KMS-11 (cell line): Measurements from ENCODE around the gene SKP1.

Experiments
- H2AFZ ChIP-seq: fragments of 200-600 bp; sonication (generic); 2 replicates; pipeline ENCODE4 v1.6.1; 2016; ENCODE audit warnings: antibody characterized with exemption, mixed run types, low read depth
- H3K27ac ChIP-seq: fragments of 200-600 bp; sonication (generic); 2 replicates; pipeline ENCODE4 v1.6.1; 2016; ENCODE audit warnings: mild to moderate bottlenecking, mixed run types
- H3K27me3 ChIP-seq: fragments of 200-600 bp; sonication (generic); 2 replicates; pipeline ENCODE4 v1.6.1; 2017; ENCODE audit warnings: mild to moderate bottlenecking, low read depth, mixed run types, moderate library complexity; ENCODE audit not compliant: insufficient read depth
- H3K36me3 ChIP-seq: fragments of 200-600 bp; sonication (generic); 2 replicates; pipeline ENCODE4 v1.6.1; 2017; ENCODE audit warnings: mild to moderate bottlenecking, mixed run types; ENCODE audit not compliant: insufficient read depth
- H3K4me1 ChIP-seq: fragments of 200-600 bp; sonication (generic); 2 replicates; pipeline ENCODE4 v1.6.1; 2016; ENCODE audit warnings: mild to moderate bottlenecking, low read depth, mixed run types; ENCODE audit not compliant: poor library complexity, severe bottlenecking
- H3K4me2 ChIP-seq: fragments of 200-600 bp; sonication (generic); 2 replicates; pipeline ENCODE4 v1.7.0; 2016; ENCODE audit warnings: mild to moderate bottlenecking, mixed run types
- H3K4me3 ChIP-seq: fragments of 200-600 bp; sonication (generic); IDR thresholded peaks from 2 replicates; pipeline ENCODE4 v1.6.1; 2017; ENCODE audit warnings: low read depth, low read length, mixed read lengths; ENCODE audit not compliant: insufficient read depth
- H3K79me2 ChIP-seq: fragments of 200-600 bp; sonication (generic); 2 replicates; pipeline ENCODE4 v1.6.1; 2016; ENCODE audit warnings: low read depth, mixed run types; ENCODE audit not compliant: insufficient read depth
- H3K9ac ChIP-seq: fragments of 200-600 bp; sonication (generic); 2 replicates; pipeline ENCODE4 v1.6.1; 2016; ENCODE audit warnings: mild to moderate bottlenecking, mixed run types
- H4K20me1 ChIP-seq: fragments of 200-600 bp; sonication (generic); 2 replicates; pipeline ENCODE4 v1.6.1; 2016; ENCODE audit warnings: mild to moderate bottlenecking, mixed run types; ENCODE audit not compliant: insufficient read depth
- TF ChIP-seq, protein P1 (sequence below): fragments of 200-600 bp; sonication (generic); conservative IDR thresholded peaks from 2 replicates; pipeline ENCODE4 v1.6.1; 2017; ENCODE audit warnings: low read depth, mild to moderate bottlenecking, antibody characterized with exemption, low read length, moderate library complexity, mixed read lengths

The SKP1 gene

DNA sequence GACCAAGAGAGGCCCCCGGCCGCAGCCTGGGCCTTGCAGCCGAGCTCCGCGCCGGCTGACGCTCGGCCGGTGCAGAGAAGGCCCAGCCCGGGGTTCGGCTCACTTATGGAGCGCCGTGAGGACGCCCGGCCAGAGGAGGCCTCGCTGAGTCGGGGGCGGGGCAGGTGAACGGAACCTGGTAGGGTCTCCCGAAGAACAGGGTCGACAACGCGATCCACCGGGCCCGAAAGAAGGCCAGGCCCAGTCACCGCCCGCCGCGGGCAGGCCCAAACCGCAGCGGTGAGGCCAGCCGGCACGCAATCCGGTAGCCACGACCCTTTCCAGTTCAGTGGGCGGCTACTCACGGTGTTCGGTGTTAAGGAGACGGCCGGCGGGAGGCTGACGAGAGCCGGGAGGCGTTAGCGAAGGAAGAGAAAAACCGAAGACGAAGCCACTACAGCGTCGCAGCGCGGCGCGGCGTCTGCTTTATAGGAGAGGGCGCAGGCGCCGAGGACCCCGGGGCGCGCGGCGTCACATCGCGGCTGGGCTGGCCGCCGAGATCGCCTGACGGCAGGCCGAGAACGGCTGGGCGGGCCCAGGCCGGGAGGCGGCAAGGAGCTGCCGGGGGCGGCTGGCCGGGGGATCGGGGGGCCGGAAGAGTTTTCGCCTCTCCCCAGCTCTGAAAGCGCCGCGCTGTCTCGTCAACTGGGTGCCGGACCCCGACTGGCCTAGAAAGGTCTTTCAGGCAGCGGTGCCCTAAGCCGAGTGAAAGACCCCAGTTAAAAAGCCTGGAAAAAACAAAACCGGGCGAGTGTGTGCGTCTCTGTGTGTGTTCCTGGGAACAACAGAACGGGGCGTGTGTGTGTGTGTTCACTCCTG is at the start of gene SKP1:
TSS of gene SKP1 (minus strand) at position 440 of the 858 bp plus-strand sequence. CDS start 2,928 bp downstream, outside the sequence.
- Histone ChIP-seq H4K20me1 (peaks cover 5% of the 10 kb centered on the region; the same call in 1 of the 2 replicates), H3K4me2 (peak within 1 kb of the TSS; percentile 90), H3K36me3 (peaks cover 5% of the 10 kb centered on the region; the same call in 1 of the 2 replicates), H3K9ac (peak within 1 kb of the TSS; percentile 99), H3K4me3 (no peak within 1 kb of the TSS), H3K79me2 (peaks cover 48% of the 10 kb centered on the region), H3K4me1 (peaks cover 30% of the 10 kb centered on the region), H3K27ac (peak within 1 kb of the TSS; percentile 97), H2AFZ (peak within 1 kb of the TSS; percentile 84), H3K27me3 (no peaks in the 10 kb centered on the region)
- TF ChIP-seq, protein P1, sequence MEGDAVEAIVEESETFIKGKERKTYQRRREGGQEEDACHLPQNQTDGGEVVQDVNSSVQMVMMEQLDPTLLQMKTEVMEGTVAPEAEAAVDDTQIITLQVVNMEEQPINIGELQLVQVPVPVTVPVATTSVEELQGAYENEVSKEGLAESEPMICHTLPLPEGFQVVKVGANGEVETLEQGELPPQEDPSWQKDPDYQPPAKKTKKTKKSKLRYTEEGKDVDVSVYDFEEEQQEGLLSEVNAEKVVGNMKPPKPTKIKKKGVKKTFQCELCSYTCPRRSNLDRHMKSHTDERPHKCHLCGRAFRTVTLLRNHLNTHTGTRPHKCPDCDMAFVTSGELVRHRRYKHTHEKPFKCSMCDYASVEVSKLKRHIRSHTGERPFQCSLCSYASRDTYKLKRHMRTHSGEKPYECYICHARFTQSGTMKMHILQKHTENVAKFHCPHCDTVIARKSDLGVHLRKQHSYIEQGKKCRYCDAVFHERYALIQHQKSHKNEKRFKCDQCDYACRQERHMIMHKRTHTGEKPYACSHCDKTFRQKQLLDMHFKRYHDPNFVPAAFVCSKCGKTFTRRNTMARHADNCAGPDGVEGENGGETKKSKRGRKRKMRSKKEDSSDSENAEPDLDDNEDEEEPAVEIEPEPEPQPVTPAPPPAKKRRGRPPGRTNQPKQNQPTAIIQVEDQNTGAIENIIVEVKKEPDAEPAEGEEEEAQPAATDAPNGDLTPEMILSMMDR, result no peak

DNA sequence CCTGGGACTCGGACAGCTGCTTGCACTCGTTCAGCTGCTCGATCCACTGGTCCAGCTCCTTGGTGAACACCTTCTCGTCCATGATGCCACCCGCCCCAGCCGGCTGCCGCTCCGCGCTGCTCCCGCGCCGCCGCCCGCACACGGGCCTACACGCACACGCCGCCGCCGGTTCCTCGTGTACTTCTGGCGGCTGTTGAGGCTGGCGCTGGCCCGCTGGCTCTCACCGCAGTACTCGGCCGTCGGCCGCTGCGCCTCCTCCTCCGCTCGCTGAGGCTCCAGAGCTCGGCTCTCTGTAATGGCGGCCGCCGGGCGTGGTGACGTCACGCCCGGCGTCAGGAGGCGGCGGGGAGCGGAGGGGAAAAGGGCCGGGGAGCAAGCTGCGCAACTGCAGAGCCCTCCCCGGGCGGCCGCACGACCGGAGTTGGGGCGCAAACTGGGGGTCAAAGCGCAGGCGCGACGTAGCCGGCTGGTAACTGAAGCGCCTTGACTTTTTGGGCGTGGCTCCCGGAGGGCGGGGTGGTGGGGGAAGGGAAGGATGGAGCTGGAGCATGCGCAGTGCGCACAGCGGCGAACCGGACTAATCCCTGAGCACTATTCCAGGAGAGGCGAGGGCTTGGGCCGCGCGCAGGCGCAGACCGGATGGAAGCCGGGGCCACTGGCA is 49.2 kb upstream of the SKP1 start, which contains the start of gene PPP2CA:
TSS of gene PPP2CA (minus strand) at position 294 of the 661 bp plus-strand sequence. CDS start at position 82, 212 bp downstream.
- H2AFZ ChIP-seq, result peak within 1 kb of the TSS; percentile 96
- peaks cover 50% of the 10 kb centered on the region for H3K79me2 ChIP-seq
- peak within 1 kb of the TSS; percentile 99 for H3K4me2 ChIP-seq
- peaks cover 32% of the 10 kb centered on the region for H3K4me1 ChIP-seq
- H3K27me3 ChIP-seq, result no peaks in the 10 kb centered on the region
- H3K27ac ChIP-seq, result peak within 1 kb of the TSS; percentile 98
- no peak within 1 kb of the TSS for H3K4me3 ChIP-seq
- peaks cover 7% of the 10 kb centered on the region; the same call in 1 of the 2 replicates for H3K36me3 ChIP-seq
- H3K9ac ChIP-seq, result peak within 1 kb of the TSS; percentile 99
- H4K20me1 ChIP-seq, result peaks cover 34% of the 10 kb centered on the region
- TF ChIP-seq, protein P1, result no peak

DNA sequence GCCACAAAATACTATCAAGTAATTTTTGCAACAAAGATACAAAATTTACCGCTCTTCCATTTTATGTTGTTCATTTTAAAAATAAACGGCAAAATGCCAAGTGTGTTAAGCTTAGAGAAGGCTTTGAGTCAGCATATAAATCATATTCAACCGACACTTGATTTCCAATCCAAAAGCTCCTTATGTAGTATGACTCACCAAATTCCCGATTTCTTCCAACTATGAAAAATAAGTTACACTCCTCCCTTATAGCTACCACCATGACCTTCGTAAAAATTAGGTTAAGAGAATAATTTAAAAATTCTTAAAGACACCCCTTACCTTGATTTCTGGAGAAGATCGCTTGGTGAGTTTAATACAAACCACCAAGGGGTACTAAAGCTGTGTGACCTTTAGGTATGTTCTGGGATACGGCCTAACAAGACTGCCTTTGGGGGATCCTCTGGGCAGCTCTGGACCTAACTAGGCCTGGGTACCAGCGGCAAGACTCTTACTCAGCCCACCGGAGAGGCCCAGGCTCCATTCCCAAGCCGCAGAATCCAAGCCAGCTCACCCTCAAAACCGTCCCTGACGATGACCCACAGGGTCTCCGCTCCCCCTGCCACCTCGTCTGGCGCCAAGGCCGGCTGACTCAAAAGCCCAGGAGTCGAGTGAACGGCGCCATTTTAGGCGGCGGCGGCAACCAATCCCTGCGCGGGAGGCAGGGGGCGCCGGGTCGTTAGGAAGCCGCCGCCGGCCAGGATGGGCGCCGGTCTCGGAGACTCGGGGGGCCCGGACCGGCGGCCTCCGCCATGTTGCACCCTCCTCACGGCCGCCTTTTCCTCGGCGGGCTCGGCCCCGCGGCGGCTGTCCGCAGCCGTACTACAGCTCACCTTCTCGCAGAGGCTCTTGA is 48.4 kb upstream of the SKP1 start:
- no peak overlapping the region for H3K4me3 ChIP-seq
- peak overlapping the region; percentile 95 for H3K4me2 ChIP-seq
- H3K79me2 ChIP-seq, result peaks cover 57% of the 10 kb centered on the region
- TF ChIP-seq, protein P1, result peak; percentile 31; the same call in 1 of the 2 replicates
- H2AFZ ChIP-seq, result peak overlapping the region; percentile 67
- H3K27ac ChIP-seq, result peak overlapping the region; percentile 98
- H3K27me3 ChIP-seq, result no peaks in the 10 kb centered on the region
- peaks cover 7% of the 10 kb centered on the region; the same call in 1 of the 2 replicates for H3K36me3 ChIP-seq
- H3K9ac ChIP-seq, result peak overlapping the region; percentile 99
- peaks cover 34% of the 10 kb centered on the region for H4K20me1 ChIP-seq
- H3K4me1 ChIP-seq, result peaks cover 36% of the 10 kb centered on the region
